Spleen (tissue), 11 donors: ENCODE data around the gene CRB1. TPM values are rescaled to one million over a fixed set of nuclear protein-coding genes. Genes with fewer than 3 reads are reported as not detected.

Experiments used
- DNase-seq: peaks from one replicate; pipeline ENCODE4 v3.0.0-alpha.2; 2020
- H3K27ac ChIP-seq, 8 donors: fragments of 200-600 bp; sonication (generic) in 7 of 8; 1 replicate in 4 of 8; 2 replicates in 4 of 8; pipeline versions ENCODE4 v1.5.0 to v1.8.0; 2016 to 2021; ENCODE audit warnings: inconsistent platforms in 4 of 8, mild to moderate bottlenecking in 4 of 8, moderate library complexity in 1 of 8
- H3K27me3 ChIP-seq, 7 donors: fragments of 200-600 bp; sonication (generic) in 6 of 7; replicated peaks in 1 of 7; 1 replicate in 4 of 7; 2 replicates in 3 of 7; pipeline versions ENCODE4 v1.5.0 to v1.8.0; 2016 to 2021; ENCODE audit warnings: inconsistent platforms in 3 of 7, mild to moderate bottlenecking in 1 of 7
- H3K36me3 ChIP-seq, 6 donors: fragments of 200-600 bp; sonication (generic) in 5 of 6; 1 replicate in 4 of 6; 2 replicates in 2 of 6; pipeline versions ENCODE4 v1.5.0 to v1.8.0; 2016 to 2021; ENCODE audit warnings: inconsistent platforms in 2 of 6
- H3K4me1 ChIP-seq, 6 donors: fragments of 200-600 bp; sonication (generic) in 5 of 6; 1 replicate in 3 of 6; 2 replicates in 3 of 6; pipeline versions ENCODE4 v1.5.0 to v1.8.0; 2016 to 2021; ENCODE audit warnings: inconsistent platforms in 3 of 6
- H3K4me3 ChIP-seq, 8 donors: fragments of 200-600 bp; sonication (generic) in 7 of 8; 1 replicate in 4 of 8; 2 replicates in 4 of 8; pipeline versions ENCODE4 v1.5.0 to v1.8.0; 2016 to 2021; ENCODE audit warnings: inconsistent platforms in 4 of 8, mild to moderate bottlenecking in 4 of 8, moderate library complexity in 2 of 8
- H3K9me3 ChIP-seq, 8 donors: fragments of 200-600 bp; sonication (generic) in 7 of 8; 1 replicate in 4 of 8; 2 replicates in 4 of 8; pipeline versions ENCODE4 v1.5.0 to v1.8.0; 2016 to 2021; ENCODE audit warnings: inconsistent platforms in 4 of 8
- CTCF ChIP-seq, 11 experiments: fragments of 200-600 bp in 7 of 11; fragments of 450-650 bp in 4 of 11; sonication (generic) in 4 of 11; IDR thresholded peaks in 8 of 11; conservative IDR thresholded peaks in 3 of 11; 1 replicate in 7 of 11; 2 replicates in 4 of 11; pipeline versions ENCODE4 v1.4.0 to v1.8.0; 2016 to 2021; ENCODE audit warnings: antibody characterized with exemption in 11 of 11, inconsistent platforms in 4 of 11, mild to moderate bottlenecking in 1 of 11
- POLR2A ChIP-seq, 3 donors: fragments of 450-650 bp; IDR thresholded peaks; one replicate each; pipeline ENCODE4 v1.5.1; 2017; ENCODE audit warnings: antibody characterized with exemption in 3 of 3, mild to moderate bottlenecking in 1 of 3
- POLR2AphosphoS5 ChIP-seq, 3 donors: sonication (generic); formaldehyde crosslinking; IDR thresholded peaks; one replicate each; pipeline ENCODE4 v1.5.1; 2017; ENCODE audit warnings: antibody characterized with exemption in 3 of 3
- WGBS, 5 donors: extraction: QIAGEN DNeasy Blood & Tissue Kit in 3 of 5; methylation state at CpG; one replicate each; pipeline versions ENCODE4 v1.1.5 to v1.1.7; 2013 to 2018; 5-methylcytosine and 5-hydroxymethylcytosine counted together
- intact Hi-C: fragments of 100-400 bp; cut with DNase I; formaldehyde crosslinking; loops from one replicate; pipeline ENCODE4 v1.15.0; 2023; ENCODE audit warnings: low total_unique reads
- polyA plus RNA-seq, 3 donors: library from polyadenylated mRNA; stranded (reverse); fragments of 200-250 nt; gene quantifications; one replicate each; pipeline ENCODE4 v1.2.1, GENCODE V29; 2013
- total RNA-seq, 7 donors: library from RNA; depleted of rRNA in 3 of 7; stranded (reverse); fragments of >200 nt in 3 of 7; fragmentation: NEBNext Ultra II Directional in 4 of 7; extraction: Animal tissue kit (Norgen Biotek cat#: 25700) in 4 of 7; gene quantifications; one replicate each; pipeline versions ENCODE4 v1.1.0 to v1.2.1, GENCODE V29; 2016 to 2021
- donor health status: healthy with polysubstance abuse.
- donor health status: DM: no; HTN: no; CAD: no; lungs with moderate emphysema.
- donor health status: DM: no; HTN: no; CAD: no.
- donor health status: Bipolar disorder and iron deficiency.
- donor health status: healthy.
- donor health status: DM: no; HTN: no; CAD: no.
- donor health status: DM: yes; HTN: yes; CAD: no.

The CRB1 gene
- total and polyA plus RNA-seq, 10 donors: 0.05 to 0.49 (median 0.20) TPM; not detected in 1

GRCh38 chr1:197465528-197466327 lies 197.7 kb downstream of the CRB1 start:
- Histone ChIP-seq H3K27me3 (no peaks in the 10 kb centered on the region), H3K4me3 (no peak overlapping the region), H3K36me3 (no peaks in the 10 kb centered on the region), H3K27ac (no peak overlapping the region), H3K9me3 (no peaks in the 10 kb centered on the region), H3K4me1 (peaks cover 0 to 6% (median 5%) of the 10 kb centered on the region in 6 donors)
- intact Hi-C loops: no loop called here
- TF ChIP-seq CTCF (IDR thresholded peaks at IDR 0.05 in 8 of 11, conservative IDR thresholded peaks at IDR 0.05 in 3 of 11): no peak
- TF ChIP-seq POLR2A (IDR thresholded peaks at IDR 0.05): no peak
- TF ChIP-seq POLR2AphosphoS5 (IDR thresholded peaks at IDR 0.05): no peak
- 86 to 94% (median 90%) methylated on average over 3 of the region's 3 CpGs for WGBS, 5 donors
- DNase-seq: no peak

GRCh38 chr1:197466813-197467212 lies 198.8 kb downstream of the CRB1 start:
- DNase-seq: no peak
- 57 to 82% (median 62%) methylated on average over 3 of the region's 3 CpGs for WGBS, 5 donors
- no peak overlapping the region for H3K4me3 ChIP-seq
- H3K27me3 ChIP-seq: no peaks in the 10 kb centered on the region
- H3K4me1 ChIP-seq: peaks cover 0 to 6% (median 5%) of the 10 kb centered on the region in 6 donors
- intact Hi-C loops: no loop called here
- TF ChIP-seq CTCF (IDR thresholded peaks at IDR 0.05 in 8 of 11, conservative IDR thresholded peaks at IDR 0.05 in 3 of 11) (no peak), POLR2A (IDR thresholded peaks at IDR 0.05) (no peak), POLR2AphosphoS5 (IDR thresholded peaks at IDR 0.05) (no peak)
- no peak overlapping the region for H3K27ac ChIP-seq
- no peaks in the 10 kb centered on the region for H3K9me3 ChIP-seq
- no peaks in the 10 kb centered on the region for H3K36me3 ChIP-seq

- Histone ChIP-seq H3K36me3 (no peaks in the 10 kb centered on the region), H3K4me3 (no peak overlapping the region), H3K4me1 (peaks cover 0 to 6% (median 5%) of the 10 kb centered on the region in 6 donors), H3K9me3 (no peaks in the 10 kb centered on the region), H3K27ac (no peak overlapping the region), H3K27me3 (no peaks in the 10 kb centered on the region)
- intact Hi-C loops: no loop called here
- no peak for DNase-seq
- 89 to 100% (median 94%) methylated on average over 1 of the region's 1 CpG for WGBS, 5 donors
- TF ChIP-seq CTCF (IDR thresholded peaks at IDR 0.05 in 8 of 11, conservative IDR thresholded peaks at IDR 0.05 in 3 of 11) (no peak), POLR2AphosphoS5 (IDR thresholded peaks at IDR 0.05) (no peak), POLR2A (IDR thresholded peaks at IDR 0.05) (no peak)
Observed at GRCh38 chr1:197467881-197468280, 199.8 kb downstream of the CRB1 start.

GRCh38 chr1:197468543-197469175 lies 200.6 kb downstream of the CRB1 start:
- no peak for DNase-seq
- TF ChIP-seq POLR2A (IDR thresholded peaks at IDR 0.05) (no peak), POLR2AphosphoS5 (IDR thresholded peaks at IDR 0.05) (no peak), CTCF (IDR thresholded peaks at IDR 0.05 in 8 of 11, conservative IDR thresholded peaks at IDR 0.05 in 3 of 11) (no peak)
- WGBS, 5 donors: 58 to 70% (median 65%) methylated on average over 9 of the region's 9 CpGs
- H3K4me3 ChIP-seq: no peak overlapping the region
- H3K4me1 ChIP-seq: peaks cover 0 to 6% (median 5%) of the 10 kb centered on the region in 6 donors
- H3K27me3 ChIP-seq: no peaks in the 10 kb centered on the region
- H3K36me3 ChIP-seq: no peaks in the 10 kb centered on the region
- no peak overlapping the region for H3K27ac ChIP-seq
- intact Hi-C loops: no loop called here
- H3K9me3 ChIP-seq: no peaks in the 10 kb centered on the region
